Measurements from ENCODE around the gene PHLDB2. TPM values are rescaled to one million over a fixed set of nuclear protein-coding genes. Genes with fewer than 3 reads are reported as not detected.

PHLDB2 gene
- total RNA-seq, 1 donor from 2014 or later, result 57.2 TPM

GRCh38 chr3:111882799-111883198, 23.7 kb downstream of the PHLDB2 start:
- H3K36me3 ChIP-seq (ENCODE audit: control insufficient read depth, insufficient read depth, low read length), result peaks cover 1% of the 10 kb centered on the region
- no peak for TF ChIP-seq CTCF (IDR thresholded peaks at IDR 0.05; ENCODE audit: insufficient read depth, low read length, poor library complexity, severe bottlenecking)
- no peaks in the 10 kb centered on the region for H3K27me3 ChIP-seq (ENCODE audit: control insufficient read depth, insufficient read depth, low read length)
- H3K4me3 ChIP-seq (ENCODE audit: low read depth, low read length), result no peak overlapping the region
- no peak for DNase-seq (ENCODE audit: low read depth)

- Histone ChIP-seq H3K4me3 (ENCODE audit: low read depth, low read length) (no peak overlapping the region), H3K36me3 (ENCODE audit: control insufficient read depth, insufficient read depth, low read length) (peaks cover 1% of the 10 kb centered on the region), H3K27me3 (ENCODE audit: control insufficient read depth, insufficient read depth, low read length) (no peaks in the 10 kb centered on the region)
- no peak for TF ChIP-seq CTCF (IDR thresholded peaks at IDR 0.05; ENCODE audit: insufficient read depth, low read length, poor library complexity, severe bottlenecking)
- DNase-seq (ENCODE audit: low read depth), result no peak
These were observed 25.4 kb downstream of the PHLDB2 start for GRCh38 chr3:111884411-111885018.

GRCh38 chr3:111885578-111885977, 26.5 kb downstream of the PHLDB2 start:
- no peak for DNase-seq (ENCODE audit: low read depth)
- TF ChIP-seq CTCF (IDR thresholded peaks at IDR 0.05; ENCODE audit: insufficient read depth, low read length, poor library complexity, severe bottlenecking), result no peak
- Histone ChIP-seq H3K4me3 (ENCODE audit: low read depth, low read length) (no peak overlapping the region), H3K27me3 (ENCODE audit: control insufficient read depth, insufficient read depth, low read length) (no peaks in the 10 kb centered on the region), H3K36me3 (ENCODE audit: control insufficient read depth, insufficient read depth, low read length) (peaks cover 1% of the 10 kb centered on the region)

GRCh38 chr3:111890051-111890580, 31.1 kb downstream of the PHLDB2 start:
- H3K27me3 ChIP-seq (ENCODE audit: control insufficient read depth, insufficient read depth, low read length), result no peaks in the 10 kb centered on the region
- H3K4me3 ChIP-seq (ENCODE audit: low read depth, low read length), result no peak overlapping the region
- H3K36me3 ChIP-seq (ENCODE audit: control insufficient read depth, insufficient read depth, low read length), result peaks cover 4% of the 10 kb centered on the region
- DNase-seq (ENCODE audit: low read depth), result no peak
- no peak for TF ChIP-seq CTCF (IDR thresholded peaks at IDR 0.05; ENCODE audit: insufficient read depth, low read length, poor library complexity, severe bottlenecking)

GRCh38 chr3:111892070-111892469, 33.0 kb downstream of the PHLDB2 start:
- no peaks in the 10 kb centered on the region for H3K27me3 ChIP-seq (ENCODE audit: control insufficient read depth, insufficient read depth, low read length)

More at GRCh38 chr3:111892070-111892469, 33.0 kb downstream of the PHLDB2 start:
- no peak overlapping the region for H3K4me3 ChIP-seq (ENCODE audit: low read depth, low read length)
- DNase-seq (ENCODE audit: low read depth), result no peak
- peaks cover 3% of the 10 kb centered on the region for H3K36me3 ChIP-seq (ENCODE audit: control insufficient read depth, insufficient read depth, low read length)
- no peak for TF ChIP-seq CTCF (IDR thresholded peaks at IDR 0.05; ENCODE audit: insufficient read depth, low read length, poor library complexity, severe bottlenecking)
